H9 (cell line): ENCODE results near the gene TCERG1L. TPM values are rescaled to one million over a fixed set of nuclear protein-coding genes. Genes with fewer than 3 reads are reported as not detected.
"Not testable (repeated sequence)": the region's sequence is repeated elsewhere in the genome, so short reads cannot be mapped to it uniquely, and the experiment has no call there.

Experiments
- DNase-seq: peaks from one replicate; pipeline ENCODE4 v3.0.0-alpha.2; 2017
- H2AFZ ChIP-seq: one replicate; pipeline ENCODE4 v1.6.1; 2013; ENCODE audit warnings: mild to moderate bottlenecking, low read length, control low read depth, moderate library complexity
- H2AK5ac ChIP-seq: 2 replicates; pipeline ENCODE4 v1.6.1; 2013; ENCODE audit warnings: low read length, control low read depth, mixed read lengths; ENCODE audit not compliant: insufficient read length
- H2BK120ac ChIP-seq: one replicate; pipeline ENCODE4 v1.6.1; 2013; ENCODE audit warnings: low read depth, mild to moderate bottlenecking, low read length, control low read depth, inconsistent platforms; ENCODE audit not compliant: poor library complexity, severe bottlenecking
- H2BK12ac ChIP-seq: 2 replicates; pipeline ENCODE4 v1.6.1; 2013; ENCODE audit warnings: low read length, control low read depth, mixed read lengths, low read depth; ENCODE audit not compliant: insufficient read length
- H2BK15ac ChIP-seq: 2 replicates; pipeline ENCODE4 v1.6.1; 2013; ENCODE audit warnings: low read depth, low read length, control low read depth
- H2BK20ac ChIP-seq: one replicate; pipeline ENCODE4 v1.6.1; 2013; ENCODE audit warnings: low read depth, mild to moderate bottlenecking, low read length, control low read depth, inconsistent platforms; ENCODE audit not compliant: poor library complexity, severe bottlenecking
- H2BK5ac ChIP-seq: 2 replicates; pipeline ENCODE4 v1.6.1; 2013; ENCODE audit warnings: low read length, control low read depth, mixed read lengths; ENCODE audit not compliant: insufficient read length
- H3K14ac ChIP-seq: 2 replicates; pipeline ENCODE4 v1.6.1; 2013; ENCODE audit warnings: low read length, control low read depth; ENCODE audit not compliant: insufficient read depth
- H3K18ac ChIP-seq: 2 replicates; pipeline ENCODE4 v1.6.1; 2013; ENCODE audit warnings: low read depth, mild to moderate bottlenecking, mixed read lengths, low read length, control low read depth; ENCODE audit not compliant: insufficient read length
- H3K23ac ChIP-seq: 2 replicates; pipeline ENCODE4 v1.6.1; 2013; ENCODE audit warnings: low read length, control low read depth, mixed read lengths, low read depth; ENCODE audit not compliant: insufficient read length
- H3K23me2 ChIP-seq: 2 replicates; pipeline ENCODE4 v1.6.1; 2013; ENCODE audit warnings: low read depth, mild to moderate bottlenecking, mixed read lengths, low read length, control low read depth; ENCODE audit not compliant: insufficient read length, poor library complexity, severe bottlenecking
- H3K27ac ChIP-seq: 2 replicates; pipeline ENCODE4 v1.5.1; 2013; ENCODE audit warnings: low read length, control low read depth, mixed read lengths, low read depth; ENCODE audit not compliant: insufficient read length
- H3K27me3 ChIP-seq: 2 replicates; pipeline ENCODE4 v1.6.1; 2013; ENCODE audit warnings: low read length, control low read depth, inconsistent platforms; ENCODE audit not compliant: insufficient read depth
- H3K4ac ChIP-seq: 2 replicates; pipeline ENCODE4 v1.6.1; 2013; ENCODE audit warnings: low read depth, mild to moderate bottlenecking, control low read depth, inconsistent platforms, low read length, moderate library complexity
- H3K4me1 ChIP-seq: 2 replicates; pipeline ENCODE4 v1.6.1; 2013; ENCODE audit warnings: low read length, control low read depth, inconsistent platforms; ENCODE audit not compliant: insufficient read depth
- H3K4me2 ChIP-seq: 2 replicates; pipeline ENCODE4 v1.6.1; 2013; ENCODE audit warnings: low read length, control low read depth, mixed read lengths; ENCODE audit not compliant: insufficient read length, insufficient read depth
- H3K56ac ChIP-seq: 2 replicates; pipeline ENCODE4 v1.6.1; 2013; ENCODE audit warnings: low read depth, mild to moderate bottlenecking, mixed read lengths, low read length, control low read depth; ENCODE audit not compliant: insufficient read length
- H3K79me1 ChIP-seq: 2 replicates; pipeline ENCODE4 v1.6.1; 2013; ENCODE audit warnings: low read depth, mild to moderate bottlenecking, moderate library complexity, low read length, control low read depth, inconsistent platforms; ENCODE audit not compliant: insufficient read depth, poor library complexity, severe bottlenecking
- H3K79me2 ChIP-seq: 2 replicates; pipeline ENCODE4 v1.6.1; 2013; ENCODE audit warnings: low read length, control low read depth, inconsistent platforms; ENCODE audit not compliant: insufficient read depth
- H3K9ac ChIP-seq: 2 replicates; pipeline ENCODE4 v1.6.1; 2013; ENCODE audit warnings: low read length, control low read depth, mixed read lengths; ENCODE audit not compliant: insufficient read length; ENCODE audit errors: extremely low read depth
- H3K9me3 ChIP-seq: one replicate; pipeline ENCODE4 v1.6.1; 2013; ENCODE audit warnings: low read depth, low read length, inconsistent platforms; ENCODE audit not compliant: control insufficient read depth
- H3T11ph ChIP-seq: one replicate; pipeline ENCODE4 v1.6.1; 2013; ENCODE audit warnings: mild to moderate bottlenecking, low read length, control low read depth, inconsistent platforms
- H4K20me1 ChIP-seq: one replicate; pipeline ENCODE4 v1.6.1; 2013; ENCODE audit not compliant: control insufficient read depth, insufficient read length, insufficient read depth
- H4K5ac ChIP-seq: 2 replicates; pipeline ENCODE4 v1.6.1; 2013; ENCODE audit warnings: low read depth, mild to moderate bottlenecking, mixed read lengths, low read length, control low read depth; ENCODE audit not compliant: insufficient read length
- H4K8ac ChIP-seq: replicated peaks from 2 replicates; pipeline ENCODE4 v1.6.1; 2013; ENCODE audit warnings: low read length, control low read depth, mixed read lengths, low read depth; ENCODE audit not compliant: insufficient read length
- H4K91ac ChIP-seq: 2 replicates; pipeline ENCODE4 v1.6.1; 2013; ENCODE audit warnings: low read depth, mild to moderate bottlenecking, moderate library complexity, mixed read lengths, low read length, control low read depth; ENCODE audit not compliant: insufficient read length
- H3K27ac Mint-ChIP-seq, 3 experiments: 2 replicates in 2 of 3; 3 replicates in 1 of 3; pipeline ENCODE4 v1.8.0; 2020 to 2021; ENCODE audit warnings: mixed read lengths in 3 of 3, mild to moderate bottlenecking in 1 of 3, moderate library complexity in 1 of 3
- H3K27me3 Mint-ChIP-seq: 2 replicates; pipeline ENCODE4 v1.8.0; 2021; ENCODE audit warnings: low read depth, mild to moderate bottlenecking, moderate library complexity, mixed read lengths
- H3K36me3 Mint-ChIP-seq, 3 experiments: 2 replicates in 2 of 3; 3 replicates in 1 of 3; pipeline ENCODE4 v1.8.0; 2020 to 2021; ENCODE audit warnings: low read depth in 3 of 3, mixed read lengths in 3 of 3; ENCODE audit not compliant: insufficient read depth in 1 of 3
- H3K4me1 Mint-ChIP-seq, 2 experiments: 2 replicates each; pipeline ENCODE4 v1.8.0; 2020; ENCODE audit warnings: mixed read lengths in 2 of 2
- H3K4me3 Mint-ChIP-seq, 2 experiments: 2 replicates in 1 of 2; 3 replicates in 1 of 2; pipeline ENCODE4 v1.8.0; 2020 to 2021; ENCODE audit warnings: mild to moderate bottlenecking in 2 of 2, mixed read lengths in 2 of 2, moderate library complexity in 1 of 2
- H3K9me3 Mint-ChIP-seq, 2 experiments: 2 replicates in 1 of 2; 3 replicates in 1 of 2; pipeline ENCODE4 v1.8.0; 2020; ENCODE audit warnings: mild to moderate bottlenecking in 2 of 2, mixed read lengths in 2 of 2, moderate library complexity in 1 of 2
- WGBS: extraction: QIAGEN DNeasy Blood & Tissue Kit; methylation state at CpG from one replicate; pipeline ENCODE4 v1.1.7; 2013; ENCODE audit warnings: missing lambda C conversion rate, low lambda C conversion rate, mixed read lengths; ENCODE audit not compliant: insufficient read length; ENCODE audit errors: extremely low coverage; 5-methylcytosine and 5-hydroxymethylcytosine counted together
- total RNA-seq: library from RNA; stranded (reverse); gene quantifications from 2 replicates; pipeline ENCODE4 v1.2.1, GENCODE V29; 2021
- TF ChIP-seq, protein P1 (sequence below): fragments of 200-600 bp; sonication (generic); conservative IDR thresholded peaks from 3 replicates; pipeline ENCODE4 v1.8.0; 2021; ENCODE audit warnings: antibody characterized with exemption, mild to moderate bottlenecking

Gene TCERG1L
- total RNA-seq, 1 experiment from 2014 or later: 3.3 TPM

DNA sequence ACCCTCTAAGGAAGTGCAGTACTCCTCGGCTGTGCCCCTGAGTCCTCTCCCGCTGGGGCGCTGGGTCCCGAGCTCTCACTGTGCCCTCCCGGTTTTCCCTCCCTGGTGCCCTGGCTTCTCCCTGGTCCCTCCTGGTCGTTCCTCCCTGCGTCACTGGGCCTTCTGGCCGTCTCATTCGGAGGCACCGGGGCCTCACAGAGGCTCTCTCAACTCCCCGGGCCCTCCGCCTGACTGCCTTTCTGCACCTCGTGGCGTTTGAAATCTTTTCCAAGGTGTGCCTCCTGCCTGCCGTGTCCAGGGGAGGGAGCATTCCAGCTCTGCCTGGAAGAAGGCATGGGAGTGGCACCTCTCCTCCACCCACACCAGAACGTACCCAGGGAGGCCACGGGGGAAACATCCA, 174.3 kb downstream of the TCERG1L start:
- H2AK5ac ChIP-seq: no peak overlapping the region
- H3K79me1 ChIP-seq: no peaks in the 10 kb centered on the region
- no peak overlapping the region for H3K9ac ChIP-seq
- Mint-ChIP-seq H3K36me3 (peaks cover 0 to 3% (median 0%) of the 10 kb centered on the region in 3 experiments; a peak in 3 of 7 replicates), H3K4me3 (no peak overlapping the region), H3K27me3 (no peaks in the 10 kb centered on the region), H3K27ac (no peak overlapping the region), H3K4me1 (peaks cover 7 to 9% of the 10 kb centered on the region in 2 experiments), H3K9me3 (no peaks in the 10 kb centered on the region; a peak in 1 of 5 replicates)
- H3T11ph ChIP-seq: no peak overlapping the region
- H3K27ac ChIP-seq: no peak overlapping the region
- no peak overlapping the region for H2BK20ac ChIP-seq
- no peak overlapping the region for H2BK120ac ChIP-seq
- H2BK15ac ChIP-seq: no peak overlapping the region
- H3K23me2 ChIP-seq: no peaks in the 10 kb centered on the region
- no peak overlapping the region for H4K8ac ChIP-seq
- no peak overlapping the region for H3K14ac ChIP-seq
- H2BK5ac ChIP-seq: no peak overlapping the region
- H4K5ac ChIP-seq: no peak overlapping the region
- H2AFZ ChIP-seq: no peak overlapping the region
- no CpG with 5 or more reads among the region's 17 CpGs for WGBS
- no peak overlapping the region for H3K23ac ChIP-seq
- H2BK12ac ChIP-seq: no peak overlapping the region
- H3K9me3 ChIP-seq: no peaks in the 10 kb centered on the region
- H3K79me2 ChIP-seq: no peaks in the 10 kb centered on the region
- no peak overlapping the region for H3K4me2 ChIP-seq
- DNase-seq: no peak
- H3K4ac ChIP-seq: no peak overlapping the region
- no peaks in the 10 kb centered on the region for H3K27me3 ChIP-seq
- no peaks in the 10 kb centered on the region for H3K4me1 ChIP-seq
- no peak overlapping the region for H4K91ac ChIP-seq
- TF ChIP-seq, protein P1, sequence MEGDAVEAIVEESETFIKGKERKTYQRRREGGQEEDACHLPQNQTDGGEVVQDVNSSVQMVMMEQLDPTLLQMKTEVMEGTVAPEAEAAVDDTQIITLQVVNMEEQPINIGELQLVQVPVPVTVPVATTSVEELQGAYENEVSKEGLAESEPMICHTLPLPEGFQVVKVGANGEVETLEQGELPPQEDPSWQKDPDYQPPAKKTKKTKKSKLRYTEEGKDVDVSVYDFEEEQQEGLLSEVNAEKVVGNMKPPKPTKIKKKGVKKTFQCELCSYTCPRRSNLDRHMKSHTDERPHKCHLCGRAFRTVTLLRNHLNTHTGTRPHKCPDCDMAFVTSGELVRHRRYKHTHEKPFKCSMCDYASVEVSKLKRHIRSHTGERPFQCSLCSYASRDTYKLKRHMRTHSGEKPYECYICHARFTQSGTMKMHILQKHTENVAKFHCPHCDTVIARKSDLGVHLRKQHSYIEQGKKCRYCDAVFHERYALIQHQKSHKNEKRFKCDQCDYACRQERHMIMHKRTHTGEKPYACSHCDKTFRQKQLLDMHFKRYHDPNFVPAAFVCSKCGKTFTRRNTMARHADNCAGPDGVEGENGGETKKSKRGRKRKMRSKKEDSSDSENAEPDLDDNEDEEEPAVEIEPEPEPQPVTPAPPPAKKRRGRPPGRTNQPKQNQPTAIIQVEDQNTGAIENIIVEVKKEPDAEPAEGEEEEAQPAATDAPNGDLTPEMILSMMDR: no peak
- no peak overlapping the region for H3K56ac ChIP-seq
- H4K20me1 ChIP-seq: no peaks in the 10 kb centered on the region
- no peak overlapping the region for H3K18ac ChIP-seq

DNA sequence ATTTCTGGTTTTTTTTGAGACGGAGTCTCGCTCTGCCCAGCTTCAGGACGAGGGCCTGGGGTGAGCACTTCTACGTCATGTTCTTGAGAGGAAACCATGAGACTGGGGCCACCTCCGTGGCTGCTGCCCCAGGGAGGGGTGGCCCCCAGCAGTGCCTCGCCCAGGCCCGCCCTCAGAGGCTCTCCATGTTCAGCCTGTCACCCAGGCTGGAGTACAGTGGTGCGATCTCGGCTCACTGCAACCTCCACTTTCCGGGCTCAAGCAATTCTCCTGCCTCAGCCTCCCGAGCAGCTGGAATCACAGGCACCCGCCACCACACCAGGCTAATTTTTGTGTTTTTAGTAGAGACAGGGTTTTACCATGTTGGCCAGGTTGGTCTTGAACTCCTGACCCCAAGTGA, 175.2 kb downstream of the TCERG1L start:
- not testable (repeated sequence) for H3K4me2 ChIP-seq, H3K56ac ChIP-seq, H2BK5ac ChIP-seq, H3K9me3 Mint-ChIP-seq, H3K36me3 Mint-ChIP-seq, H4K8ac ChIP-seq, H2BK12ac ChIP-seq, H3K9me3 ChIP-seq, H4K20me1 ChIP-seq, H2BK20ac ChIP-seq, H3K4me1 ChIP-seq, DNase-seq, H3K4ac ChIP-seq, H2AK5ac ChIP-seq, H3K27me3 ChIP-seq, H3K4me3 Mint-ChIP-seq, H4K5ac ChIP-seq, H3K9ac ChIP-seq, H2BK120ac ChIP-seq, H3K23ac ChIP-seq, H3T11ph ChIP-seq, H3K27ac Mint-ChIP-seq, H3K18ac ChIP-seq, H3K79me2 ChIP-seq, H4K91ac ChIP-seq, H3K27me3 Mint-ChIP-seq, H3K23me2 ChIP-seq, H3K14ac ChIP-seq, H3K79me1 ChIP-seq, H2BK15ac ChIP-seq, H2AFZ ChIP-seq, H3K27ac ChIP-seq
- H3K4me1 Mint-ChIP-seq: peaks cover 11 to 12% of the 10 kb centered on the region in 2 experiments
- no CpG with 5 or more reads among the region's 12 CpGs for WGBS
